ENCODE results near the gene ENHO. TPM values are rescaled to one million over a fixed set of nuclear protein-coding genes. Genes with fewer than 3 reads are reported as not detected.

ENHO gene
- total RNA-seq, 2 experiments from 2014 or later, result not detected

GRCh38 chr9:34520505-34521385 lies 2.0 kb downstream of the ENHO start:
- H3K36me3 Mint-ChIP-seq (ENCODE audit: low read depth), result no peaks in the 10 kb centered on the region
- no peak overlapping the region for H3K27ac Mint-ChIP-seq
- DNase-seq (no peak), ATAC-seq (no peak)
- CTCF ChIA-PET, result no interaction called here
- no peak overlapping the region for H3K4me3 Mint-ChIP-seq
- peaks cover 40% of the 10 kb centered on the region for H3K27me3 Mint-ChIP-seq (ENCODE audit: low read depth)
- H3K9me3 Mint-ChIP-seq (ENCODE audit: insufficient read depth), result no peaks in the 10 kb centered on the region
- POLR2A ChIA-PET, result no interaction called here
- peaks cover 9% of the 10 kb centered on the region for H3K4me1 Mint-ChIP-seq (ENCODE audit: low read depth)

- CTCF ChIA-PET, result no interaction called here
- POLR2A ChIA-PET, result no interaction called here
Measured at GRCh38 chr9:34520096-34520495, 2.7 kb downstream of the ENHO start.

GRCh38 chr9:34519321-34520020 lies 3.3 kb downstream of the ENHO start:
- ChIA-PET CTCF (interaction anchor here (0.8 to 1.0 kb wide), 2 partner anchors 80 to 84 kb away, joined by 3 to 5 read pairs; no protein-coding TSS in a partner anchor), POLR2A (no interaction called here)
- no peak for DNase-seq
- no peak overlapping the region for H3K27ac Mint-ChIP-seq
- H3K27me3 Mint-ChIP-seq (ENCODE audit: low read depth), result peaks cover 29% of the 10 kb centered on the region
- no peaks in the 10 kb centered on the region for H3K9me3 Mint-ChIP-seq (ENCODE audit: insufficient read depth)
- H3K4me1 Mint-ChIP-seq (ENCODE audit: low read depth), result peaks cover 9% of the 10 kb centered on the region
- H3K36me3 Mint-ChIP-seq (ENCODE audit: low read depth), result no peaks in the 10 kb centered on the region
- ATAC-seq, result no peak
- no peak overlapping the region for H3K4me3 Mint-ChIP-seq

More at GRCh38 chr9:34520096-34520495, 2.7 kb downstream of the ENHO start:
- Mint-ChIP-seq H3K36me3 (ENCODE audit: low read depth) (no peaks in the 10 kb centered on the region), H3K27me3 (ENCODE audit: low read depth) (peaks cover 35% of the 10 kb centered on the region), H3K9me3 (ENCODE audit: insufficient read depth) (no peaks in the 10 kb centered on the region), H3K27ac (no peak overlapping the region), H3K4me1 (ENCODE audit: low read depth) (peaks cover 9% of the 10 kb centered on the region), H3K4me3 (no peak overlapping the region)
- ATAC-seq (no peak), DNase-seq (no peak)

GRCh38 chr9:34518896-34519295 lies 3.9 kb downstream of the ENHO start:
- no peaks in the 10 kb centered on the region for H3K9me3 Mint-ChIP-seq (ENCODE audit: insufficient read depth)
- ChIA-PET CTCF (interaction anchor here (0.8 to 1.0 kb wide), 2 partner anchors 80 to 85 kb away, joined by 3 to 5 read pairs; no protein-coding TSS in a partner anchor), POLR2A (no interaction called here)
- no peak overlapping the region for H3K27ac Mint-ChIP-seq
- peaks cover 7% of the 10 kb centered on the region for H3K4me1 Mint-ChIP-seq (ENCODE audit: low read depth)
- DNase-seq, result no peak
- ATAC-seq, result no peak
- no peaks in the 10 kb centered on the region for H3K36me3 Mint-ChIP-seq (ENCODE audit: low read depth)
- peaks cover 23% of the 10 kb centered on the region for H3K27me3 Mint-ChIP-seq (ENCODE audit: low read depth)
- H3K4me3 Mint-ChIP-seq, result no peak overlapping the region

GRCh38 chr9:34518110-34518616 lies 4.6 kb downstream of the ENHO start:
- H3K27ac Mint-ChIP-seq, result no peak overlapping the region
- no peak for ATAC-seq
- CTCF ChIA-PET, result no interaction called here

GRCh38 chr9:34517185-34517584 lies 5.6 kb downstream of the ENHO start:
- CTCF ChIA-PET, result interaction anchor here (0.7 kb wide), 1 partner anchor 74 kb away, joined by 4 read pairs; no protein-coding TSS in a partner anchor
- no peaks in the 10 kb centered on the region for H3K36me3 Mint-ChIP-seq (ENCODE audit: low read depth)

More at GRCh38 chr9:34518110-34518616, 4.6 kb downstream of the ENHO start:
- POLR2A ChIA-PET, result no interaction called here
- H3K9me3 Mint-ChIP-seq (ENCODE audit: insufficient read depth), result no peaks in the 10 kb centered on the region
- H3K4me3 Mint-ChIP-seq, result no peak overlapping the region
- peaks cover 4% of the 10 kb centered on the region for H3K4me1 Mint-ChIP-seq (ENCODE audit: low read depth)
- H3K36me3 Mint-ChIP-seq (ENCODE audit: low read depth), result no peaks in the 10 kb centered on the region
- peaks cover 19% of the 10 kb centered on the region for H3K27me3 Mint-ChIP-seq (ENCODE audit: low read depth)
- no peak for DNase-seq

GRCh38 chr9:34515959-34516358 lies 6.8 kb downstream of the ENHO start:
- ATAC-seq (no peak), DNase-seq (no peak)
- no peak overlapping the region for H3K27ac Mint-ChIP-seq
- no peak overlapping the region for H3K4me3 Mint-ChIP-seq
- no peaks in the 10 kb centered on the region for H3K9me3 Mint-ChIP-seq (ENCODE audit: insufficient read depth)
- H3K4me1 Mint-ChIP-seq (ENCODE audit: low read depth), result no peaks in the 10 kb centered on the region
- CTCF ChIA-PET, result no interaction called here
- no peaks in the 10 kb centered on the region for H3K36me3 Mint-ChIP-seq (ENCODE audit: low read depth)
- H3K27me3 Mint-ChIP-seq (ENCODE audit: low read depth), result peaks cover 9% of the 10 kb centered on the region
- POLR2A ChIA-PET, result no interaction called here

More at GRCh38 chr9:34517185-34517584, 5.6 kb downstream of the ENHO start:
- DNase-seq (no peak), ATAC-seq (no peak)
- POLR2A ChIA-PET, result no interaction called here
- no peak overlapping the region for H3K4me3 Mint-ChIP-seq
- no peaks in the 10 kb centered on the region for H3K9me3 Mint-ChIP-seq (ENCODE audit: insufficient read depth)
- peaks cover 14% of the 10 kb centered on the region for H3K27me3 Mint-ChIP-seq (ENCODE audit: low read depth)
- no peaks in the 10 kb centered on the region for H3K4me1 Mint-ChIP-seq (ENCODE audit: low read depth)
- no peak overlapping the region for H3K27ac Mint-ChIP-seq

GRCh38 chr9:34514816-34515215 lies 8.0 kb downstream of the ENHO start:
- Mint-ChIP-seq H3K4me1 (ENCODE audit: low read depth) (no peaks in the 10 kb centered on the region), H3K27me3 (ENCODE audit: low read depth) (peaks cover 5% of the 10 kb centered on the region), H3K36me3 (ENCODE audit: low read depth) (no peaks in the 10 kb centered on the region), H3K4me3 (no peak overlapping the region), H3K27ac (no peak overlapping the region), H3K9me3 (ENCODE audit: insufficient read depth) (no peaks in the 10 kb centered on the region)
- POLR2A ChIA-PET, result no interaction called here
- ATAC-seq (no peak), DNase-seq (no peak)
- CTCF ChIA-PET, result interaction anchor here (1.3 kb wide), 1 partner anchor 111 kb away, joined by 5 read pairs; no protein-coding TSS in a partner anchor

GRCh38 chr9:34514401-34514800 lies 8.4 kb downstream of the ENHO start:
- no peak overlapping the region for H3K4me3 Mint-ChIP-seq
- ChIA-PET POLR2A (no interaction called here), CTCF (interaction anchor here (1.0 to 1.3 kb wide), 2 partner anchors 14 to 111 kb away, joined by 4 to 5 read pairs; no protein-coding TSS in a partner anchor)
- ATAC-seq (no peak), DNase-seq (no peak)
- no peak overlapping the region for H3K27ac Mint-ChIP-seq
- no peaks in the 10 kb centered on the region for H3K9me3 Mint-ChIP-seq (ENCODE audit: insufficient read depth)
- H3K27me3 Mint-ChIP-seq (ENCODE audit: low read depth), result peaks cover 5% of the 10 kb centered on the region
- no peaks in the 10 kb centered on the region for H3K36me3 Mint-ChIP-seq (ENCODE audit: low read depth)
- H3K4me1 Mint-ChIP-seq (ENCODE audit: low read depth), result no peaks in the 10 kb centered on the region

- Mint-ChIP-seq H3K36me3 (ENCODE audit: low read depth) (no peaks in the 10 kb centered on the region), H3K4me1 (ENCODE audit: low read depth) (no peaks in the 10 kb centered on the region), H3K9me3 (ENCODE audit: insufficient read depth) (no peaks in the 10 kb centered on the region), H3K4me3 (no peak overlapping the region), H3K27ac (no peak overlapping the region), H3K27me3 (ENCODE audit: low read depth) (peaks cover 5% of the 10 kb centered on the region)
- ChIA-PET CTCF (interaction anchor here (0.8 to 1.3 kb wide), 3 partner anchors 13 to 110 kb away, joined by 4 to 5 read pairs (median 4); no protein-coding TSS in a partner anchor), POLR2A (no interaction called here)
- no peak for DNase-seq
- ATAC-seq, result no peak
Measured at GRCh38 chr9:34513567-34514214, 9.1 kb downstream of the ENHO start.

GRCh38 chr9:34512131-34513078 lies 10.4 kb downstream of the ENHO start:
- H3K27me3 Mint-ChIP-seq (ENCODE audit: low read depth), result peaks cover 5% of the 10 kb centered on the region
- H3K4me1 Mint-ChIP-seq (ENCODE audit: low read depth), result no peaks in the 10 kb centered on the region
- H3K4me3 Mint-ChIP-seq, result no peak overlapping the region
- DNase-seq, result no peak
- ATAC-seq, result no peak
- H3K36me3 Mint-ChIP-seq (ENCODE audit: low read depth), result no peaks in the 10 kb centered on the region
- no peaks in the 10 kb centered on the region for H3K9me3 Mint-ChIP-seq (ENCODE audit: insufficient read depth)
- ChIA-PET POLR2A (no interaction called here), CTCF (interaction anchor here (0.9 kb wide), 1 partner anchor 11 kb away, joined by 5 read pairs; no protein-coding TSS in a partner anchor)
- no peak overlapping the region for H3K27ac Mint-ChIP-seq
